Measurements from ENCODE around the gene PXT1. TPM values are rescaled to one million over a fixed set of nuclear protein-coding genes. Genes with fewer than 3 reads are reported as not detected.
A peak's percentile ranks its signal among the peaks of the same experiment; 100 is the strongest.

The PXT1 gene
- total RNA-seq, 4 donors from 2014 or later: not detected

GRCh38 chr6:36402481-36402880 lies 40.2 kb downstream of the PXT1 start:
- Histone ChIP-seq H3K9me3 (no peaks in the 10 kb centered on the region), H3K36me3 (no peaks in the 10 kb centered on the region), H3K27ac (no peak overlapping the region), H3K4me1 (no peaks in the 10 kb centered on the region), H3K27me3 (no peaks in the 10 kb centered on the region), H3K4me3 (no peak overlapping the region)
- TF ChIP-seq, protein P1, sequence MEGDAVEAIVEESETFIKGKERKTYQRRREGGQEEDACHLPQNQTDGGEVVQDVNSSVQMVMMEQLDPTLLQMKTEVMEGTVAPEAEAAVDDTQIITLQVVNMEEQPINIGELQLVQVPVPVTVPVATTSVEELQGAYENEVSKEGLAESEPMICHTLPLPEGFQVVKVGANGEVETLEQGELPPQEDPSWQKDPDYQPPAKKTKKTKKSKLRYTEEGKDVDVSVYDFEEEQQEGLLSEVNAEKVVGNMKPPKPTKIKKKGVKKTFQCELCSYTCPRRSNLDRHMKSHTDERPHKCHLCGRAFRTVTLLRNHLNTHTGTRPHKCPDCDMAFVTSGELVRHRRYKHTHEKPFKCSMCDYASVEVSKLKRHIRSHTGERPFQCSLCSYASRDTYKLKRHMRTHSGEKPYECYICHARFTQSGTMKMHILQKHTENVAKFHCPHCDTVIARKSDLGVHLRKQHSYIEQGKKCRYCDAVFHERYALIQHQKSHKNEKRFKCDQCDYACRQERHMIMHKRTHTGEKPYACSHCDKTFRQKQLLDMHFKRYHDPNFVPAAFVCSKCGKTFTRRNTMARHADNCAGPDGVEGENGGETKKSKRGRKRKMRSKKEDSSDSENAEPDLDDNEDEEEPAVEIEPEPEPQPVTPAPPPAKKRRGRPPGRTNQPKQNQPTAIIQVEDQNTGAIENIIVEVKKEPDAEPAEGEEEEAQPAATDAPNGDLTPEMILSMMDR (IDR thresholded peaks at IDR 0.05): no peak
- TF ChIP-seq POLR2A (IDR thresholded peaks at IDR 0.05): no peak
- no peak for DNase-seq

DNA sequence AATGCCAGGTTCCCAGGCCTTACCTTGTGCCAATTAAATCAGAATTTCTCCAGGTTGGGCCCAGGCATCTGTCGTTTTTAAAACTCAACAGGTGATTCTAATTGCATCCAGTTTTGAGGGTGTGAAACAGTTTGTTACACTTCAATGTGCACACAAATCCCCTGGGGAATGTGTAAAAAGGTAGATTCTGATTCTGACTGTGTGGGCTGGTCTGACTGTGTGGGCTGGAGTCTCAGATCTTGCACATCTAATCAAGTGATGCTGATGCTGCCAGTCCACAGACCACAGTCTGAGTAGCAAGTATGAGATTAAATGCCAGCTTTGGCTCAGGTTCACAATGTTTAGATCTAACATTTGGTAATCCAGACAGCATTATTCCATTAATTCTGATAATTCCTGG lies 42.7 kb downstream of the PXT1 start:
- no peaks in the 10 kb centered on the region for H3K4me1 ChIP-seq
- H3K9me3 ChIP-seq: no peaks in the 10 kb centered on the region
- no peaks in the 10 kb centered on the region for H3K36me3 ChIP-seq
- no peaks in the 10 kb centered on the region for H3K27me3 ChIP-seq
- DNase-seq: no peak
- no peak overlapping the region for H3K27ac ChIP-seq
- no peak overlapping the region for H3K4me3 ChIP-seq
- no peak for TF ChIP-seq POLR2A (IDR thresholded peaks at IDR 0.05)
- TF ChIP-seq, protein P1 (IDR thresholded peaks at IDR 0.05): no peak

DNA sequence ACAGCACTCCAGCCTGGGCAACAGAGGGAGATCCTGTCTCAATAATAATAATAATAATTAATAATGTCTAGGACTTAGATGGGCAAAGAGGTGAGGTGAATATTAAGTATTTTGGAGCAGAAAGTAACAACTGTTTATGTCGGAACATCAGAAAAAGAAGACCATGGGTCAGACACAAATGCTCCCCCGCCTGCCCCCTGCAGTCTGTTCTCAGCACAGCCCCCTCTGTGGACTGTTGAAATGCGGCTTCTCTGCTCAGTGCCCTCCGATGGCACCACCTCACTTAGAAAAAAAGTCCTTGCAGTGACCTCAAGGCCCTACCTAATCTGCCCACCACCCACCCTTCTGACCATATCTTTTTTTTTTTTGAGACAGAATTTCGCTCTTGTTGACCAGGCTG lies 50.0 kb downstream of the PXT1 start:
- TF ChIP-seq, protein P1 (IDR thresholded peaks at IDR 0.05): no peak
- no peak for TF ChIP-seq POLR2A (IDR thresholded peaks at IDR 0.05)
- Histone ChIP-seq H3K27me3 (no peaks in the 10 kb centered on the region), H3K36me3 (no peaks in the 10 kb centered on the region), H3K27ac (no peak overlapping the region), H3K9me3 (no peaks in the 10 kb centered on the region), H3K4me3 (no peak overlapping the region), H3K4me1 (peaks cover 0 to 6% (median 2%) of the 10 kb centered on the region in 4 donors)
- DNase-seq: peak in 1 of 3 donors; percentile 30

DNA sequence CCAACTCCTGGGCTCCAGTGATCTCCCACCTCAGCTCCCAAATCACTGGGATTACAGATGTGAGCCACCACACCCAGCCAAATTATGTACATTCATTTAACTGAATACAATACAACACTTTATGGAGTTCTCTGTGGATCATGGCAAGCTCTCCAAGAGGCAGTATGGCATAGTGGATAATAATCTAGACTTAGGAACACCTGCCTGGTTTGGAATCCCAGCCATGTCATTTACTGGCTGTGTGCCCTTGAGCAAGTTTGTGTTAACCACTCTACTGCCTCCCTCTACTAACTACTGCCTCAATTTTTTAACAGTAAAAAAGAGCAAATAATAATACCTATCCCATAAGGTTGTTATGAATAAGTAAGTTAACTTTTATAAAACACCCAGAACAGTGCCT lies 53.3 kb downstream of the PXT1 start:
- H3K36me3 ChIP-seq: no peaks in the 10 kb centered on the region
- TF ChIP-seq, protein P1 (IDR thresholded peaks at IDR 0.05): no peak
- no peak for TF ChIP-seq POLR2A (IDR thresholded peaks at IDR 0.05)
- no peaks in the 10 kb centered on the region for H3K9me3 ChIP-seq
- no peak overlapping the region for H3K27ac ChIP-seq
- H3K27me3 ChIP-seq: no peaks in the 10 kb centered on the region
- DNase-seq: peak in 1 of 3 donors; percentile 21
- no peak overlapping the region for H3K4me3 ChIP-seq
- H3K4me1 ChIP-seq: peaks cover 0 to 12% (median 4%) of the 10 kb centered on the region in 4 donors

- Histone ChIP-seq H3K4me1 (peaks cover 0 to 12% (median 4%) of the 10 kb centered on the region in 4 donors), H3K9me3 (no peaks in the 10 kb centered on the region), H3K4me3 (peak within 1 kb of the TSS; percentile 45 to 78 (median 68)), H3K36me3 (no peaks in the 10 kb centered on the region), H3K27me3 (no peaks in the 10 kb centered on the region), H3K27ac (peak within 1 kb of the TSS; percentile 58 to 79 (median 60))
- peak in 2 of 3 donors; percentile 76 to 84 for DNase-seq
- TF ChIP-seq POLR2A (IDR thresholded peaks at IDR 0.05): peak; percentile 35 to 56
- TF ChIP-seq, protein P1 (IDR thresholded peaks at IDR 0.05): peak in 3 of 6 experiments; percentile 14 to 32 (median 21)
These were observed 55.0 kb downstream of the PXT1 start, which contains the start of gene ETV7 for GRCh38 chr6:36387440-36388303. Gene ETV7 (minus strand): TSS chr6:36387669. CDS start chr6:36387541, 128 bp downstream.
